GM12892 (cell line): Measurements from ENCODE around the gene MROH8.
"Not testable (repeated sequence)": the region's sequence is repeated elsewhere in the genome, so short reads cannot be mapped to it uniquely, and the experiment has no call there.

Source experiments
- DNase-seq: peaks from one replicate; pipeline ENCODE4 v3.0.0; 2011; ENCODE audit not compliant: insufficient read length
- FAIRE-seq: peaks from 2 replicates; lab custom pipeline; 2011; peaks lifted over from hg19 to GRCh38; lab: Jason Lieb, UNC
- POLR2A ChIP-seq: IDR thresholded peaks from 2 replicates; pipeline ENCODE4 v1.6.1; 2011; ENCODE audit warnings: low read depth, low read length, control low read depth
- POLR2AphosphoS5 ChIP-seq: IDR thresholded peaks from 2 replicates; pipeline ENCODE4 v1.6.1; 2011; ENCODE audit warnings: low read depth, low read length, control low read depth
- TAF1 ChIP-seq: IDR thresholded peaks from 2 replicates; pipeline ENCODE4 v1.6.1; 2011; ENCODE audit warnings: low read depth, mild to moderate bottlenecking, control low read depth, low read length, borderline replicate concordance

MROH8 gene

GRCh38 chr20:37166867-37167266, 12.5 kb downstream of the MROH8 start:
- DNase-seq (no peak), FAIRE-seq (no peak)
- TF ChIP-seq TAF1, result no peak
- TF ChIP-seq POLR2AphosphoS5, result no peak
- no peak for TF ChIP-seq POLR2A

DNA sequence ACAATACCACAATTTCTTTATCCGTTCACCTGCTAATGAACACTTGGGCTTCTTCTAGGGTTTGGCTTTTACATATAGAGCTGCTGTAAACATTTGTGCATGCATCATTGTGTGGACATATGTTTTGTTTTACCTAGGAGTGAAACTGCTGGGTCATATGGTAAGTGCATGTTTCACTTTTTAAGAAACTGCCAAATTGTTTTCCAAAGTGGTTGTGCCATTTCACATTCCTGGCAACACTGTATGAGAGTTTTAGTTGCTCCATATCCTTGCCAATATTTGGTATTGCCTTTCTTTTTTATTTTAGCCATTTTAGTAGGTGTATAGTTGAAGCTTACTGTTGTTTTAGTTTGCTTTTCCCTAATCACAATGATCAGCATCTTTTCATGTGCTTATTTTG, 14.3 kb downstream of the MROH8 start:
- no peak for FAIRE-seq
- no peak for DNase-seq
- no peak for TF ChIP-seq POLR2AphosphoS5

DNA sequence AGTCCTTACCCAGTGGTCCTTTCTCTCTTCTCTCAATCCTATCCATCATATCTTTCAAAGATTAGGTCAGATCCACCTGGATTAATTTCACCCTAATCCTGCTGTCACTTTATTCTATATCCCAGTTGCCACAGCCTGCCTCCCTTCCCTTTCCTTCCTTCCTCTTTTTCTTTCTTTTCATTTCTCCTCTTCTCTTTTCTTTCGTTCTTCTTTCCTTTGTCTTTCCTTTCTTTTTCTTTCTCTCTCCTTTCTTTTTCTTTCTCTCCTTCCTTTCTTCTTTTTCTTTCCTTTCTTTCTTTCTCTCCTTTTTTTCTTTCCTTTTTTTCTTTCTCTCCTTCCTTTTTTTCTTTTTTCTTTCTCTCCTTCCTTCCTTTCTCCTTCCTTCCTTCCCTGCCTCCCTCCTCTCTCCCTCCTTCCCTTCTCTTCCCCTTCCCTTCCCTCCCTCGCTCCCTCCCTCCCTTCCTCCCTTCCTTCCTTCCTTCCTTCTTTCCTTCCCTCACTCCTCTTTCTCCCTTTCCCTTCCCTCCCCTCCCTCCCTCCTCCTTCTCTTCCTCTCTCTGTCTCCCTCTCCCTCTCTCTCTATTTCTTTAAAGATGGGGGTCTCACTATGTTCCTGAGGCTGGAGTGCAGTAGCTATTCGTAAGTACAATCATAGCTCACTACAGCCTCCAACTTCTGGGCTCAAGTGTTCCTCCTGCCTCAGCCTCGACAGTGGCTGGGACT, 15.4 kb downstream of the MROH8 start:
- no peak for FAIRE-seq
- no peak for DNase-seq
- TF ChIP-seq POLR2AphosphoS5 (no peak), TAF1 (no peak), POLR2A (no peak)

- DNase-seq (no peak), FAIRE-seq (no peak)
- TF ChIP-seq POLR2AphosphoS5 (no peak), TAF1 (no peak), POLR2A (no peak)
Observed at GRCh38 chr20:37162646-37163045, 16.7 kb downstream of the MROH8 start.

- no peak for DNase-seq
- no peak for TF ChIP-seq POLR2AphosphoS5
- TF ChIP-seq POLR2A, result no peak
- TF ChIP-seq TAF1, result no peak
- FAIRE-seq, result no peak
Observed at GRCh38 chr20:37161830-37162549, 17.4 kb downstream of the MROH8 start.

- no peak for TF ChIP-seq POLR2A
- TF ChIP-seq TAF1, result no peak
- TF ChIP-seq POLR2AphosphoS5, result no peak
- FAIRE-seq, result no peak
- no peak for DNase-seq
Observed at GRCh38 chr20:37160683-37161082, 18.7 kb downstream of the MROH8 start.

DNA sequence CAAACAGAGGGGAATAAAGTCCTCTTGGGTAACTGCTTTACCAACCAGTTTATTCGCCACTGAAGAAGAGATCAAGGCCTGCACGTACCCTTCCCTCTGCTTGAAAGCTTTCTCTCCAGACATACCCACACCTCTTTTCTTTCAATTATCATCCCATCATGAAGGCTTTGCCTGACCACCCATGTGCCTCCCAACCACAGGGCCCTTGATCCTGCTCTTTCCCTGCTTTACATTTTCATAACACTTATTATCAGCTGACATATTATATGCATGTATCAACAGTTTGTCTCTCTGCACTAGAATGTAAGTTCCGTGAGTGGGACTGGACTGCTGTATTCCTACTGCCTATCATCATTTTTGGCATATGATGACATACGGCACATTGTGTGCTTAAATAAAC, 21.1 kb downstream of the MROH8 start:
- FAIRE-seq, result no peak
- TF ChIP-seq POLR2AphosphoS5 (no peak), POLR2A (no peak), TAF1 (no peak)
- DNase-seq, result no peak

DNA sequence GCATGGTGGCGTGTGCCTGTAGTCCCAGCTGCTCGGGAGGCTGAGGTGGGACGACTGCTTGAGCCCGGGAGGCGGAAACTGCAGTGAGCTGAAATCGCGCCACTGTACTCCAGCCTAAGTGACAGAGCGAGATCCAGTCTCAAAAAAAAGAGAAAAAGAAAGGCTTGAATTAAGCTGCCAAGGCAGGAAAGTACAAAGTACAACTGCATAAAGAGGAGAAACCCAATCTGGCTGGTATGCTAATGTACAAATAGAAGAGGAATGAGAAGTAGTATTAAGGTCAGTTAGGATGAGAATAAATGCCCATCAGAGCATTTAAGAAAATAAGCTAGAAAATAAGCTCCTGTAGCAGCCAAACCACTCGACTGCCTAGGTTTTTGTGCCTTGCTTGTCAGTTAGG, 23.4 kb downstream of the MROH8 start:
- TF ChIP-seq TAF1 (no peak), POLR2A (no peak), POLR2AphosphoS5 (no peak)
- DNase-seq, result no peak

DNA sequence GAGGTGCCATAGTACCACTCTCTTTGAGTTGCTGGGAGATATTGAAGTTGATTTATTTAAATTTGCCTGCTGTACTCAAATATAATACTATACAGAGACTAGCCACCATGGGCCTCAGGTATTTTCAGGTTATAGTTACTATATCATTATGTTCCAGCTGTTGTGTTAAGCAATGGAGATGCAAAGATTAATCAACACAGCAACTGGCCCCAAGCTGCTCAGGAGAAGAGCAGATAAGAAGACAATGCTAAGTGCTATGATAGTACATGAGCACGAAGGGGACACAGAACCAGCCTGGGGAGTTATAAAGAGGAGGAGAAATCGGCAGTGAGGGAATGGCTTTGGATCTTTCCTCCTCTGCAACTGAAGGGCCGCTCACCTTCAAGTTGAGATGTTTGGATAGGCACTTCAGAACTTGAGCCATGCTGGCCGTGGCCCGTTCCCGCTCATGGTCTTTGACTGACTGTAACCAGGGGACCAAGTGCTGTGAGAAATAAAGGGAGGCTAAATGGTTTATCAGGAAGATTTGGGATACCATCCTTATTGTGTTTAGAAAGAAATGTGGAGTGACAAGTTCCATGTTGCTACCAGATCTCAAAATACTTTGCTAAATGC, 24.6 kb downstream of the MROH8 start:
- TF ChIP-seq POLR2A (no peak), POLR2AphosphoS5 (no peak), TAF1 (no peak)
- FAIRE-seq (no peak), DNase-seq (no peak)

More for the DNA sequence above, 23.4 kb downstream of the MROH8 start:
- FAIRE-seq, result no peak

DNA sequence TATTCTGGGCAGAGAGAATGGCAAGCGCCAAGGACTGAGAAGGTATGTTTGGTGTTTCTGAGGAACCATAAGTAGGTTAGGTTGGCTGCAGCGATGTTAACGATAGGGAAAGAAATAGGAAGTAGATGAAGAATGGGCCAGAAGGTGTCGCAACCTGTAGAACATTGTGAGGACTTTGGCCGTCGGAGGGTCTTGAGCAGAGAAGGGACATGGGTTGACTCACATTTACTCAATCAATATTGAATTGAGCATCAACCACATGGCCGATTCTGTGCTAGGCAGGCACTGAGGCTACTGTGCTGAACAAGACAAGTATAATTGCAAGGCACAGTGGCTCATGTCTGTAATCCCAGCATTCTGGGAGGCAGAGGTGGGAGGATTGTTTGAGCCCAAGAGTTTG, 27.1 kb downstream of the MROH8 start:
- DNase-seq, result no peak
- FAIRE-seq, result no peak
- TF ChIP-seq POLR2AphosphoS5, result no peak
- no peak for TF ChIP-seq POLR2A
- no peak for TF ChIP-seq TAF1

DNA sequence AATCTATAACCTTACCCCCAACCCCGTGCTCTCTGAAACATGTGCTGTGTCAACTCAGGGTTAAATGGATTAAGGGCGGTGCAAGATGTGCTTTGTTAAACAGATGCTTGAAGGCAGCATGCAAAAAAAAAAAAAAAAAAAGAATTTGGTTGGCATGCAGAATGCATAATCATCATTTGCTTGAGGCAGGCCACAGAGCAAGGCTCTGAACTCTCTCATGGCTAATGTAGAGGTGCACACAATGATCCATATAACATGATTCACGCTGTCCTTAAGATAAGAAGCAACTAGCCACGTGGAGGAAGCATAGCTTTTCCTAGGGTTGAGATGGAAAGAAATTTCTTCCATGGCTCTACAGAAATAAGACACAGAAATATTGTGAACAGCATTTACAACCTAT, 27.8 kb downstream of the MROH8 start:
- no peak for TF ChIP-seq POLR2AphosphoS5
- TF ChIP-seq POLR2A, result no peak
- no peak for TF ChIP-seq TAF1
- DNase-seq (no peak), FAIRE-seq (no peak)

DNA sequence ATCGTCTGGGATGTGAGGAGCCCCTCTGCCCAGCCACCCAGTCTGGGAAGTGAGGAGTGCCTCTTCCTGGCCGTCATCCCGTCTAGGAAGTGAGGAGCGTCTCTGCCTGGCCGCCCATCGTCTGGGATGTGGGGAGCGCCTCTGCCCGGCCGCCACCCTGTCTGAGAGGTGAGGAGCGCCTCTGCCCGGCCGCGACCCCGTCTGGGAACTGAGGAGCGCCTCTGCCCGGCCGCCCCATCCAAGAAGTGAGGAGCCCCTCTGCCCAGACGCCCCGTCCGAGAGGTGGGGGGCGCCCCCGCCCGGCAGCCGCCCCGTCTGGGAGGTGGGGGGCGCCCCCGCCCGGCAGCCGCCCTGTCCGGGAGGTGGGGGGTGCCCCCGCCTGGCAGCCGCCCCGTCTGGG, 28.5 kb downstream of the MROH8 start:
- not testable (repeated sequence) for DNase-seq, FAIRE-seq
